Kidney tubule cell (primary cell): Measurements from ENCODE around the gene LRIG2.
"Not testable (repeated sequence)": the region's sequence is repeated elsewhere in the genome, so short reads cannot be mapped to it uniquely, and the experiment has no call there.

Source experiments
- DNase-seq: peaks from one replicate; pipeline ENCODE4 v3.0.0-alpha.2; 2018; ENCODE audit warnings: low spot score

LRIG2 gene

DNA sequence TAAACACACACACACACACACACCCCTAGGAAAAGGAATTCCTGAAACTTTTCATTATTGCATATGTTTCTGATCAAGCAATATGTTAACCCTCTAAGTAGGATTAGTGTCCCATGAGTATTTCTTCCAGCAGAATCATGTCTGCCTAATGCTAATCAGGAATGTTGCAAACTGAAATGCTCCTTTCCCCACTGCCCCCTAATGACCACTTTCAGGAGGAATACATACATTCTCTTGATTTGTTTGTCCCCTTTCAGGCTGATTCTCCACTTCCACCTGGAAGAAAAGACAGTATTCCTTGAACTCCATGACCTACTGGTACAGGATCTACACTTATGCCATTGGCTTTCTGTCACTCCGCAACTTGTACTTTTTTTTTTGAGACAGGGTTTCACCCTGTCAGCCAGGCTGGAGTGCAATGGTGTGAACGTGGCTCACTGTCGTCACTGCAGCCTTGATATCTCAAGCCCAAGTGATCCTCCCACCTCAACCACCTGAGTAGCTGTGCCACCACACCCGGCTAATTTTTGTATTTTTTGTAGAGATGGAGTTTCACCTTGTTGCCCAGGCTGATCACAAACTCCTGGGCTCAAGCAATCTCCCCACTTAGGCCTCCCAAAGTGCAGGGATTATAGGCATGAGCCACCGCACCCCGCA, 56.7 kb downstream of the LRIG2 start:
- DNase-seq, result no peak

GRCh38 chr1:113133038-113133437, 60.0 kb downstream of the LRIG2 start:
- DNase-seq, result no peak

DNA sequence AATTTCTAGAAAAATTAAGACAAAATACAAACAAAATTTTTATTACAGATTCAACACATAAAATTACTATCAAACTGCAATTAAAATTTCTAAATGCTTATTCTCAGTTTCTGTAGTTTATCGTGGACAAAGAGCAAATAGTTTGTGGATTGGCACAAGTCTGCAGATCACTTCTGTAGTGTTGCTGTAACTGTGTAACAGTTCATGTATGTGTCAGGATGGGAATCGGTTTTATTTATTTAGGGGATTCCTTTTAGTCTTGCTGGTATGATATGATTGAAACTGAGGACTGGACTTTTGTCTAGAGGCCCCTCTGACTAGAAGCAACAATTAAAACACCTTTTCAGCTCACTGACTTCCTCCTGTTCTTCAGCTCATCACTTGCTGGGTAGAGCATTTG, 60.8 kb downstream of the LRIG2 start:
- no peak for DNase-seq

DNA sequence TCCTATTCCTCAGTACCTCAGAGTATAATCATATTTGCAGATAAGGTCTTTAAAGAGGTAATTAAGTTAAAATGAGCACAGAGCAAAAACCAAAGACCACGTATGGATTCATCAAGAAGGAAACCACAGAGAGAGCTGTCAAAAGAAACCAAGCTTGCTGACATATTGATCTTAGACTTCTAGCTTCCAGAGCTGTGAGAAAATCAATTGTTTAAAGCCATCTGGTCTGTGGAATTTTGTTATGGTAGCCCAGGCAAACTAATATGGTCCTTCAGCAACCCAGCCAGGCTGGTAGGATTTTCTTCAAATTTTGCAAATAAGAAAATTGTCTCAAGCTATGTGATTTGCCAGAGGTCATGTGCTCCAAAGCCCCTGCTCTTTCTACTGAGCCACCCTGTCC, 62.5 kb downstream of the LRIG2 start:
- no peak for DNase-seq

- DNase-seq, result no peak
Measured at GRCh38 chr1:113136476-113136875, 63.5 kb downstream of the LRIG2 start.

DNA sequence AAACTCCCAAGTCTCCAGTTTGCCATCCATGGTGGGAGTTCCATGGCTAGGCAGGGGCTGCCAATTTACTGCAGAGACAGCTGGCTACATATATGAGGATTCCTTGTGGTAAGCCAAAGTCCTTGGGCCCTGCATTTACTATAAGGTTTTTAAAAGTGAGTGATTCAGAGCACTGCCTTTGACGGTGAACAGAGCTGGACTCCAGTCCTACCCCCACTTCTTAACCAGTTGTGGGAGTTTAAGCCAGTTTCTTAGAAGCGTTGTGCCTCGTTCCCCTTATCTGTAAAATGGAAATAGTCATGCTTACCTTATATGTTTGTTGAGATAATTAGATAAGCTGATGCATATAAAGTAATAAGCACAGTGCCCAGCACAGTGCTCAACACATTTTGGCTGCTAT, 64.6 kb downstream of the LRIG2 start:
- no peak for DNase-seq

DNA sequence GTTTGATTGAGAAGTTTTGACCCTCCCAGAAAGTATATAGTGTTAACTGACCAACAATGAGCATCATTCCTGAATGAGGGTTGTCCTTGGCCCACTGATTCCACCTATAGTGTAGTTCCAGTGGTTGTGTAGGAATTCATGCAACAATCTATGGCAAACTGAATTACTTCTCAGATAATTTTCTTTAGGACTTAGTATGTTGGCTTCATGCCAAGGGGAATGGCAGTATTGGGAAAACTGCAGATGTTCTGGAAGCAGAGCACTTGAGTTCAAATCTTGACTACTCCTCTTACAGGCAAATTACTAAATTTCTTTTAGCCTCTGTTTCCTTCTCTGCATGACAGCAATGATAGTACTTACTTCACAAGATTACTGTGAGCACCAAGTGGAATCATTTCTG, 65.8 kb downstream of the LRIG2 start:
- DNase-seq, result no peak

DNA sequence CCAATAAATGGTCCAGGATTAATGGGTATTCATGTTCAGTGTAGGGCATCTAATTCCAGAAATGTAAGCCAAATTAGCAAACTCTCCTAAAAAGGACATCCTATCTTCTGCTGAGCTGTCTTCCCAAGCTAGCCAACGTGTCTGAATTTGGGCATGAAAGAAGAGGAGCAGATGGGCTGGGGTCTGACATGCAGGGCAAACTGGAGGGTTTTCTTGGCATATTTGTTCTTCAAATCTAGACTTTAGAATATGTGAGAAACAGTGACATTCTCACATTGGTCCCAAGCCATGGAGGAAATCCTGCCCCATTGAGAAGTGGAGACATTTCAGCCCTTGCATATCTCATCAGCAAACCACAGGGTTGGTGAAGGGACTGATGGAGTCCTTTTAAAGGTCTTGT, 67.2 kb downstream of the LRIG2 start:
- no peak for DNase-seq

GRCh38 chr1:113140588-113141446, 67.8 kb downstream of the LRIG2 start:
- DNase-seq, result peak; percentile 68

- DNase-seq, result peak; percentile 22
Measured at GRCh38 chr1:113141650-113142473, 68.9 kb downstream of the LRIG2 start.

GRCh38 chr1:113142791-113143190, 69.8 kb downstream of the LRIG2 start:
- DNase-seq, result no peak

DNA sequence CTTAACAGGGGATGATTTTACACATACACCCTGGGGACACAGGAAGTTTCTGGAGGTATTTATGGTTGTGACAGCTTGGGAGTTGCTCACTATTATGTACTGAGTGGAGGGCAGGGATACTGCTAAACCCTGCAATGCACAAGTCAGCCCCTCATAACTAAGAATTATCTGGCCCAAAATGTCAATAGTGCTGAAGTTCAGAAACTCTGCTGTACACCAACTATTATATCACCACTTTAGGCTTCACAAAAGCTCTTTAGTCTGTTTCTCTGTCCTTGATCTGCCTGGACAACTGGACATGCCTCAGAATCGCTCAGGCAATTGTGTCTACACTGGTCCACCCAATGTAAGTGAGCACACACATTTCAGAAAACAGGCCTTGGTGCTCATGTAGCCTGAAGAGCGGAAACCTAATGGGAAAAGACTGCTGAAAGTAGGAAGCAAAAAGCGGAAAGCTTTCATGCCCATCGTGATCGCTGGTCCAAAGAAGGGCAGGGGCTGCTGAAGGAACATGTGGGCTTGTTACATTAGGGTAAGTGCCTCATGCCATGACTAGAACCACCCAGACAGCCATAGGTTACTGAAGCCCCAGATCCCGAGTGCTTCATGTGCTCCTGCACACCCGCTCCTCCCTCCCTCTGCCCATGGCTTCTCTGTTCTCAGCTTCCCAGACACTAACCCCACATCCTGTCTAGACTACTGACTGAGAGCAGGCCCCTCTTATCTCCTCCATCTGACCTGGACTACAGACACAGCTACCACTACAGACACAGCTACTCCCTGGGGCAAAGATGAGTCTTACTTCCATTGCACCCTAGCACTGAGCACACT, 73.5 kb downstream of the LRIG2 start:
- DNase-seq, result no peak

GRCh38 chr1:113147073-113147625, 74.2 kb downstream of the LRIG2 start:
- DNase-seq, result no peak

- no peak for DNase-seq
Measured at GRCh38 chr1:113147826-113148225, 74.8 kb downstream of the LRIG2 start.

DNA sequence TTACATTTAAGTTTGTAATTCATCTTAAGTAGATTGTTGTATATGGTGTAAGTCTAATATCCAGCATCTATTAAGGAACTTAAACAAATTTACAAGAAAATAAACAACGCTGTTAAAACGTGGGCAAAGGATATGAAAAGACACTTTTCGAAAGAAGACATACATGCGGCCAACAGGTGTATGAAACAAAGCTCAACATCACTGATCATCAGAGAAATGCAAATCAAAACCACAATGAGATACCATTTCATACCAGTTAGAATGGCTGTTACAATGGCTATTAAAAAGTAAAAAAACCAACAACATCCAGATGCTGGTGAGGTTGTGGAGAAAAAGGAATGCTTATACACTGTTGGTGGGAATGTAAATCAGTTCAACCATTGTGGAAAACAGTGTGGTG, 77.5 kb downstream of the LRIG2 start:
- not testable (repeated sequence) for DNase-seq

DNA sequence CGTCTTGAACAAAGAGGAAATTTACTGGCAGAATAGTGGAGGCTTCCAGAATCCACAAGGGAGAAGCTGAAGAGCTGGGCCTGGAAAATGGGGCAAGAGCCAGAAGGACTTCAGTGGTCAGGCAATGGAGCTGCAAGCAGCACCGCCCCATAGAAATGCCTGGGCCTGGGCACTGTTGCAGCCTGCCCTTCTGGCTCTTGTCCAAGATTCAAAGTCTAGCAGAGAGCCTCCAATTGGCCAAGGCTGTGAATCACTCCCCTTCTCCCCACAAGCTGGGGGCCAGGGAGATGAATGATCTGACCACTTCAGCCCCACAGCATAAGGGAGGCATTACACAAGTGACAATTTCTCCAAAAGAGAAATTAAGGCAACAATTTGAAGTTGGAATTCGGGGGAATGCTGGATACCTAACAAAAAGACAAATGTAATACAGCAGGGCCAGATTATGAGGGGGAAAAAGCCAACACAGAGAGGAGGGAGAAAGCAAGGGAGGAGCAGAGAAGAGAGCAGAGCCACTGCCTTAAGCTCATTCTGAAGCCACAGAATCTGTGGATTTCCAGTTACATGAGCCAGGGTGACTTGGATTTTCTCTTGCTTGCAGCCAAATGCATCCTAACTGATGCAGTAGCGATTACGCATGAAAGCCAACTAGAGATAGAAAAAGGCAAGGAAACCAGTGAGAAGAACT, 80.3 kb downstream of the LRIG2 start:
- DNase-seq, result peak; percentile 47

DNA sequence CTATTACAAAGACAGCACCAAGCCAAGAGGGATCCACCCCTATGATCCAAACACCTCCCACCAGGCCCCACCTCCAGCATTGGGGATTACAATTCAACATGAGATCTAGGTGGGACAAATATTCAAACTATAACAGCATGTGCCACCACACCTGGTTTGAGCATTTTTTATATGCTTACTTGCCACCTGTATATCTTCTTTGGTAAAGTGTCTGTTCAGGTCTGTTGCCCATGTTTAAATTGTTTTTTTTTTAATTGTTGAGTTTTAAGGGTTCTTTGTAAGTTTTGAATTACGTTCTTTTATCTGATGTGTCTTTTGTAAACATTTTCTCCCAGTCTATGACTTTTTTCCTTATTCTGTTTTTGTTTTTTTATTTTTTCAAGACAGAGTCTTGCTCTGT, 83.4 kb downstream of the LRIG2 start:
- no peak for DNase-seq

DNA sequence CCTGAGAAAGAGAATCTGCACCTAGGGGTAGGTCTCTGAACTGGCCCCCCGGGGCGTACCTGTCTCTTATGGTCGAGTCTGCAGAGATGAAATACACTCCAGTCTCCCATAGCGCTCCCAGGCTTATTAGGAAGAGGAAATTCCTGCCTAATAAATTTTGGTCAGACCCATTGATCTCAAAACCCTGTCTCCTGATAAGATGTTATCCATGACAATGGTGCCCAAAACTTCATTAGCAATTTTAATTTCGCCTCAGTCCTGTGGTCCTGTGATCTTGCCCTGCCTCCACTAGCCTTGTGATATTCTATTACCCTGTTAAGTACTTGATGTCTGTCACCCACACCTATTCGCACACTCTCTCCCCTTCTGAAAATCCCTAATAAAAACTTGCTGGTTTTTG, 85.7 kb downstream of the LRIG2 start:
- not testable (repeated sequence) for DNase-seq

GRCh38 chr1:113166473-113166872, 93.5 kb downstream of the LRIG2 start:
- DNase-seq, result peak; percentile 63

DNA sequence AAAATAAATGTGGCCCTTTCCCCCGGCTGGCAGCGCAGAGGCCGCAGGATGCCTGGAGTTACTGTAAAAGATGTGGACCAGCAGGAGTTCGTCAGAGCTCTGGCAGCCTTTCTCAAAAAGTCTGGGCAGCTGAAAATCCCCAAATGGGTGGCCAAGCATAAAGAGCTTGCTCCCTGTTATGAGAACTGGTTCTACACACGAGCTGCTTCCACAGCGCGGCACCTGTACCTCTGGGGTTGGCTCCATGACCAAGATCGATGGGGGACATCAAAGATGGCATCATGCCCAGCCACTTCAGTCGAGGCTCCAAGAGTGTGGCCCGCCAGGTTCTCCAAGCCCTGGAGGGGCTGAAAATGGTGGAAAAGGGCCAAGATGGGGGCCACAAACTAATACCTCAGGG, 95.9 kb downstream of the LRIG2 start:
- DNase-seq, result no peak

GRCh38 chr1:113169591-113169990, 96.6 kb downstream of the LRIG2 start:
- DNase-seq, result no peak
